Measurements from ENCODE around the gene MAST2.

DNA sequence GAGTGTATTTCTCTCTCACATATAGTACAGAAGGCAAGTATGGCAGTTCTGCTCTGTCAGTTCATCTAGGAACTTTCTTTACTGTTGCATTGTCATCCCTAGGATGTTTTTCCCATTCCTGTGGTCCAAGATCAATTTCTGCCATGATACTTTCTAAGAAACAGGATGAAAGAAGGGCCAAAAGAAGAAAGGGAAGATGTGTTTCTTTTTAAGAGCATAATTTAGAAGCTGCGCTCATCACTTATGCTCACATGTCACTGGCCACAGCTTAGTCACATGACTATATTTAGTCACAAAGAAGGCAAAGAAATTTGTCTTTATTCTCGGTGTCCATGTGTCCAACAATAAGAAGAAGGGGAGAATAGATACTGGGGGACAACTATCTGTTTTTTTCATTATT lies 7.0 kb upstream of the MAST2 start:
- TF ChIP-seq POLR2A (IDR thresholded peaks at IDR 0.05) (no peak), EP300 (IDR thresholded peaks at IDR 0.05) (no peak)
- TF ChIP-seq, protein P1, sequence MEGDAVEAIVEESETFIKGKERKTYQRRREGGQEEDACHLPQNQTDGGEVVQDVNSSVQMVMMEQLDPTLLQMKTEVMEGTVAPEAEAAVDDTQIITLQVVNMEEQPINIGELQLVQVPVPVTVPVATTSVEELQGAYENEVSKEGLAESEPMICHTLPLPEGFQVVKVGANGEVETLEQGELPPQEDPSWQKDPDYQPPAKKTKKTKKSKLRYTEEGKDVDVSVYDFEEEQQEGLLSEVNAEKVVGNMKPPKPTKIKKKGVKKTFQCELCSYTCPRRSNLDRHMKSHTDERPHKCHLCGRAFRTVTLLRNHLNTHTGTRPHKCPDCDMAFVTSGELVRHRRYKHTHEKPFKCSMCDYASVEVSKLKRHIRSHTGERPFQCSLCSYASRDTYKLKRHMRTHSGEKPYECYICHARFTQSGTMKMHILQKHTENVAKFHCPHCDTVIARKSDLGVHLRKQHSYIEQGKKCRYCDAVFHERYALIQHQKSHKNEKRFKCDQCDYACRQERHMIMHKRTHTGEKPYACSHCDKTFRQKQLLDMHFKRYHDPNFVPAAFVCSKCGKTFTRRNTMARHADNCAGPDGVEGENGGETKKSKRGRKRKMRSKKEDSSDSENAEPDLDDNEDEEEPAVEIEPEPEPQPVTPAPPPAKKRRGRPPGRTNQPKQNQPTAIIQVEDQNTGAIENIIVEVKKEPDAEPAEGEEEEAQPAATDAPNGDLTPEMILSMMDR (IDR thresholded peaks at IDR 0.05): no peak
